HG03175 (cell line): ENCODE data around the gene SDK2.

Source experiments
- ATAC-seq: cut with Tn5 transposase; IDR thresholded peaks from one replicate; pipeline ENCODE4 v1.9.1; 2021; ENCODE audit warnings: mild to moderate bottlenecking, moderate library complexity; ENCODE audit not compliant: unreplicated experiment

The SDK2 gene

DNA sequence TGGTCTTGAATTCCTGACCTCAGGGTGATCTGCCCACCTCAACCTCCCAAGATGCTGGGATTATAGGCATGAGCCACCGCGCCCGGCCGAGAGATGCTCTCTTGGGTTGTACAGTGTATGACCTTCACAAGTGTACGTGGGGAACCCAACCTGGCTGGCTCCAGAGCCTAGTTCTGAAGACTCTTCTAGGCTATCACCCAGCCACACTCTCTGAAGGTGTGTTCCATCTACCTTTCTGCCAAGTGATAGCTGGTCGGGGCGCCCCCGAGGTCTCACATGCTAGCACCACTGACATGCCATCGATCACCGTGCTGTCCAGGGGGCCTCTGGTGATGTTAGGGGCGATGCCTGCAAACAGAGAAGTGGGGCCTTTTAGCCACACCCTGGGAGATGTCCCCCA is 210.7 kb downstream of the SDK2 start:
- no peak for ATAC-seq

DNA sequence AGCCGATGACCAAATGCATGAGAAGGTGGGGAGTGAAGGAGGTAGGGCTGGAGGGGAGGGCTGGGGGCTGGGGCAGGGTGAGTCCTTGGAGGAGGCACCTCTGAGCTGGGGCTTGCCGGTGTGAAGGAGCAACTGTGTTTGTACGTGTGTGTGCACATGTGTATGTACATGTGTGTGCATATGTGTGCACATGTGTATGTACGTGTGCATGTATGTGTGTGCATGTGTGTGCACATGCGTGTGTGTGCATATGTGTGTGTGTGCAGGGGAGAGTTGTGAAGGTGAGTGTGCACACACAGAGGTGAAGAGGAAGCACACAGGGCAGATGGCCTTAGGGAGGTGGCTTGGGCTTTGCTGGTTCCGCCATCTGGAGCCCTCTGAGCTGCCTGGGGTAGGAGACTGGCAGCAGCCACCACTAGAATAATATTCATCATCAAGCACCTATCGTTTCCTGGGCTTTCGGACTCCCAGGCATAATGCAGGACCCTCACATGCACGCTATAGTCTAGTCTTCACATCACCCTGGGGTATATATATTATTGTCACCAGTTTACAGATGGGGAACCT is 211.5 kb downstream of the SDK2 start:
- ATAC-seq, result no peak

DNA sequence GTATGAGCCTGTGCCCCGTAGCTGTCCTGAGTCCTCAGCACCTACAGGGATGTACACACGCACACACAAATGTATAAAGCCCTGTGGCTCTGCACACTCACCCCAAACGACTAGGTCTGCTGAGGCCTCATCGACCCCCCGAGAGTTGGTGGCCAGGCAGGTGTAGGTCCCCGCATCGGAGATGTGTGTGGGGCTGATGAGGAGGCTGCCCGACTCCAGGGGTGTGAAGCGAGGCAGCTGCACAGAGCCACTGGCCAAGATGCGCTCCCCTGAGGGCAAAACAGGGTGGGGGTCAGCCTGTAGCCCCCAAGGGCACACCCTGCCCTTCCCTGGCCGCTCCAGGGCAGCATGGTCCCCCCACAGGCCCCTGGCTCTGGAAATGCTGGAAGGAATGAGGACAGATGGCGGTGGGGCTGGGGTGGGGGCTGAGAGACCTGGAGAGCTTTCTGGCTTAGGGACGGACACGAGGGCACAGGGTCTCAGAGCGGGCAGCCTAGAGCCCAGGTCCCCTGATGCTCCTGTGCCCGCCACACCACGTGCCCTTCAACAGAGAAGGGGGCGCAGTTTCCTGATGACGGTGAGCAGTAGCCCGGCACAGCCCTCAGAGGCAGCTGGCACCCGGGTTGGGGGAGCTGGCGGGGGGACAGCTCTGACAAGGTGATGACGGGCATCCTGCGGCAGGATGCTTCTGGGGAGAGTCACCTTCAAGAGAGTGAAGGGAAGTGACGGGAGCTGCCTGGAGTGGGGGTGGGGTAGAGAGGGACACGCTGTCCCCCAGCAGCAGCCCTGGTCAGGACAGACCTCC is 212.6 kb downstream of the SDK2 start:
- no peak for ATAC-seq

DNA sequence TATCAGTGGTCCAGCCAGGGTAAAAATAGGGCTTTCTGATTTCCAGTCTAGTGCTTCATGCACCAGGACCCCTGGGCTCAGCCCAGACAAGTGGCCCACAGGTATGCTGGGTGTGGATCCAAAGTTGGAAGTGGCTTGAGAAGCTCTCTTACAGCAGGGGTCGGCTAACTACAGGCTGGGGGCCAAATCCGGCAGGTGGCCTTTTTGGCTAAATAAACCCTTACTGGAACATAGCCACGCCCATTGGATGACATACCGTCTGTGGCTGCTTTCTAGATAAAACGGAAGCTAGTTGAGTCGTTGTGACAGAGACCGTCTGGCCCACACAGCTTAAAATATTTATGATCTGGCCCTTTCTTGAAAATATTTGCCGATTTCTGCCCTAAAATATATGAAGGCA is 213.4 kb downstream of the SDK2 start:
- ATAC-seq, result no peak

DNA sequence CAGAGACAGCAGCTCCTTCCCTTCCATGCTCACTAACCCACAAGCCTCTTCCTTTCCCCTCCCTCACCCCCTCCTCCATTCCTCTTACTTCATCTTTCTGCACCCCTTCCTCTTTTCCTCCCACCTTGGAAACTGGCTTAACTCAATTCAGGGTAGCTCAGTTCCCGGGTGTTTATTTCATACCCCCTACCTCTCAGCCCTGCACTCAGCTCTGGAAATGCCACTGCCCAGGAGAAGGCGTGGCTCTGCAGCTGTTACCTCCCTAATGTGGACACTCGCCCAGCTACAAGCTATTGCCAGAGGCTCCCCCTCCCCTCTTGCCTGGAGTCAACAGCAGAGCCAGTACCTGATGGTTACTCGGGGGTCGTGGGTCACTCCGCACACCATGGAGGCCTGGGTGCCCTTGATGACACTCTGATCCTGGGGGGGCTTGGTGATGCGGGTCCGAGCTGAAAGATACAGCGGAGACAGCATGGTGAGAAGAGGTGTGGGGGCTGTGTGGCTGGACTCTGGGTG is 214.0 kb downstream of the SDK2 start:
- ATAC-seq, result no peak

DNA sequence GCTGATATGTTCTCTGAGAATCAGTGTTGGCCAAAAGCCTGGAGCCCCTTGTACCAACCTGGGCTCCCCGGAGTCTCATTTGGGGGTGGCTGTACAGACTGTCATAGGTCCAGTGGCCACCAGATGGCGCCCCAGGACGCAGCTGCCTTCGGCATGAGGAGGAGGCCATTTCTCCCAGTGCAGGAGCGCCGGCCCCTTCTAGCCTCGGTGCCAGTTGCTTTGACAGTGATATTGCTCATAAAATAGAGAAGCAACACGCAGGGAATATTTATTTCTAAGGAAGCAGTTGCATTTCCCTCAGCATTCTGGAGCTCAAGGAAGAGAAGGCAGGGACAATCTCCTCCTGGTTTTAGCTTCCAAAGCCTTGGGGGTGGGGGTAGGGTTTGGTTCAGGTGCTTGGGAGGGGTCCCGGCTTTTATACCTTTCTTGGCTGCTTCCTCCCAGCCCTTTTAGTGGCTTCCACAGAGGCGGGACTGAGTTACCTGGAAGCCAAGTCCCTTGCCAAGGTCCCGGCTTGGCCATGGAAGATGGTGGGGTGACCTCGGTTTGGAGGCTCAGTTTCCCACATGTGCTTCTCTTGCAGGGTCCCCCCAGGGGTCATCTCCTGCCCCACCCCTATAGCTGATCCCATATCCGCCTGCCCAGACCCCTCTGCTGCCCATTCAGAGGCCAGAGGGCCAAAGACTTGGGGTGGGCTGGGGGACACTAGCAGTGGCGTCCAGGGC is 214.6 kb downstream of the SDK2 start:
- ATAC-seq, result peak; percentile 84

DNA sequence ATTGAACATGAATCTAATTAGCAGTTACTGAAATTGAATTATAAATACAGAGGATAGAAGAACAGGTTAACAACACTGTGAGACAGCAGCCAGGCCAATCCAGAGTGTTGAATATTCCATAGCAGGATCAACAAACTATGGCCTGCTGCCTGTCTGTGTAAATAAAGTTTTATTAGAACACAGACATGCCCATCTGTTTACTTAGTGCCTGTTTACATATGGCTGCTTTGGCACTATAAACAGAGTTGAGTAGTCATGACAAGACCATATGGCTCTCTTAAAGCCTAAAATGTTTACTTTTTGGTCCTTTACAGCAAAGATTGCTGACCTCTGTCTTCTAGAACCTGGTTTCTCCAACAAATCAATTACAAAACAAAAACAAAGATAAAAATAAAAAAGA is 217.0 kb downstream of the SDK2 start:
- no peak for ATAC-seq

DNA sequence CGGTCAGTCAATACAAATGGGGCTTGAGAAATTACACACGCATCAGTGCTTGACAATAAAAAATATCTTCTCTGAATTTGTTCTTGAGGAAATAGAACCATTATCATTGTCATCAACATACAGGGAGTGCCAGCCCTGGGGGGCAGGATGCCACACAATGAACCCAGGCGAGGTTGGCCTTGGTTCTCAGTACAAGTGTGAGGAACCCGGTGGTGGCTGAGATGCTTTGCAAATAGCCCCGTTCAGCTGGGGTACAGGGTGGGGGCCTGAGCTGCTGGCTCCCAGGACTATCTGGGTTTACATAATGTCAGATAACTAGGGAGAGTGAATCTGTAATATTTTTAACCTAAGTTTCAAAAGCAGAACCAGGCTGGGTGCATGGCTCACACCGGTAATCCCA is 219.7 kb downstream of the SDK2 start:
- ATAC-seq, result no peak

DNA sequence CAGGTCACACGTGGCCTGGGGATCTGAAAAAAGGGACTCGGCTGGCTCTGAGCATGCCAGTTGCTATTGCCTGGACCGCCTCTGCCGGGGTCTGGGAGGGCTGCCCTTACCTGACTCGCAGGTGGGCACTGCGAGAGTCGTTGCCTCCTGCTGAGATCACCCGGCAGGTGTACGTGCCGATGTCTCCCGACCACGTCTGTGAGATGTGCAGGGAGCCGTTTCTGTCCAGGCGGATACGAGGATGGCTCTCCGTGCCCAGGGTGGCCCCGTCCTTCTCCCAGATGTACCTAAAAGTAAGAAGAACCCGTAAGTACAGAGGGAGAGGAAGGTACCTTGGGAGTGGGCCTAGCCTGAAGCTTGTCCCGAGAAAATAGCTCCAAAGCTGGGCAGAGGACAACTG is 220.4 kb downstream of the SDK2 start:
- no peak for ATAC-seq

DNA sequence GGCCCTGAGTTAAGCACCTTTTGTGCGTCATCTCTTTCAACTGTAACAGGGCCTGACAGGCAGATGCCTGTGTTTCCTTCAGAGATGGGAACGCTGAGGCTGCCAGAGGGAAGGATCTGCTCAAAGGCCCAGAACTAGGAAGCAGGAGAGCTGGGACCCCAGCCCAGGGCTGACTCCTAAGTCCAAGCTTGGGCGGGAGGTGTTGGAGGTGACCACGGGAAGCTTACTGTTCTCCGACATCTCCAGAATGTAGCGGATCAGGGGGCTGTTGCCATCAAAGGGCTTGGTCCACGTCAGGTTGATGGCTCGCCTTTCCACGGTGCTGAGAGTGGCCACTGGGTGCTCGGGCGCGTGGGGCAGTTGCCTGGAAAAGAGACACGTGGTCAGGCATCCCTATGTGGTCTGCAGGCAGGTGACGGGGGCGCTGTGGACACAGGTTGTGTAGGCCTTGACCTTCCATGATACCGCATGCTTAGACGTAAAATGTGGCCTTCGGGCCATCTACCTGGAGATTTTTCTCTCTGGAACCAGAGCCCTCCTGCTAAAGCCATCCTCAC is 221.0 kb downstream of the SDK2 start:
- no peak for ATAC-seq

DNA sequence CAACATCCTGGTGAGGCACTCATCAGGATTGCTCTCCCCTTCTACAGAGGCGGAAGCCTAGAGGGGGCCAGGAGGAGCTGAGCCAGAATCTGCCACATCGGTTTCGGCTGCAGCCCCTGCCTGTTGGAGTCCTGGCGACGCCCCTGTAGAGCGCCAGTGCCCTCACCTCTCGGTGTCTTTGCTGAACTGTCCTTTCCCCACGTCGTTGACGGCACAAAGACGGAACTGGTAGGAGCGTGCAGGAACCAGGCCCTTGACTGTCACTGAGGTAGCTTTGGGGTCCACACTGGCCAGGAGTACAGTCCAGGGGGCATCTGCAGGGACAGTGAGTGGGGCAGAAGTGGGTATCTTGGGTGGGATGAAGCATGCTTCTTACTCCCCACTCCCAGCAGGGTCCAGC is 222.1 kb downstream of the SDK2 start:
- no peak for ATAC-seq

DNA sequence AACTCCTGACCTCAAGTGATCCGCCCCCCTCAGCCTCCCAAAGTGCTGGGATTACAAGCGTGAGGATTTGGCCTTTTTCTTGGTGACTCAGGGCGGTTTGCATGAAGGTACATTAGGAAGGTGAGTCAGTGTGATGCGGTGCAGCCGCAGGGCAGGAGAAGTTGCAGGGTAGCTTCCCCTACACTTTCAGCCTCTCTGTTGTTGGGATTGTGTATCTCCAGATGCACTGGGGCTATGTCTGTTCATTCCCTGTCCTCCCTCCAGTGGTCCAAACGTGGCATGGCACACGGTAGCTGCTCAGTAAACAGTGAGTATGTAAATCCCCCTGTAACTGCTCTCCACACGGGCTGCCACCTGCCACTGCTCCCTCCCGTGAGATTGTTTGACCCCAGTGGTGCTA is 223.3 kb downstream of the SDK2 start:
- no peak for ATAC-seq

DNA sequence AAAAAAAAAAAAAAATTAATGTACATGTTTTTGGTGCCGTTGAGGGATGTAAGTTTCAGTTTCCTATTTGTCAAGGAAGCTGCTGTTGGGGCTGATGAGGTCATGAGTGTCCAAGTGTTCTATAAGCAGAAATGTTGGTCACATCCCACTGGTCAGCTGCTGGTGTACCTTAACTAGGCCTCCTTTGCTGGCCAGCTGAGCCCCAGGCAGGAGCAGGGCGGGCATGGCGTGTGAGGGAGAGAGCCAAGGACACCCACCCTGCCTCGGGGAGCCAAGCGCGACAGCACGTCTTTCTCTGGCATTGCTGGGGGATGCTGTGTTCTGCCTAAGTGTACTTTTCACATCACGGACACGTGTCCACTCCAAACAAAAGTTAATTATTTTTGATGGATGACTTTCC is 224.4 kb downstream of the SDK2 start:
- ATAC-seq, result no peak

DNA sequence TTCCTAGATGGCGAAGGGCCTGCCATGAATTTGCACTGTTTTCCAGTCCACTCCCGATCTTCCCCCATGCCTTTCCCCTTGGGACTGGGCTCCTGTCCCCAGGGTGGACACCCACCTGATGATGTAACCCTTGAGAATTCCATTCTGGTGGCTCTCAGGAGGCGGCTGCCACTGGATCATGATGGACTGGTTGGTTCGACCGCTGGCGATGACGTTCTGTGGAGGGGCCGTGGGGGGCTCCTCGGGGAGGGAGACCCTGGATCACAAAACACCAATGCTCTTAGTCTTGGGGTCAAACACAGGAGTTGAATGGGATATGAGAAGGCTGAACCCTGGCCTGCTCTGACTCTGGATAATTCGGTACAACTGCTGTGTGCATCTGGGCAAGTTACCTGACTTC is 225.2 kb downstream of the SDK2 start:
- no peak for ATAC-seq

DNA sequence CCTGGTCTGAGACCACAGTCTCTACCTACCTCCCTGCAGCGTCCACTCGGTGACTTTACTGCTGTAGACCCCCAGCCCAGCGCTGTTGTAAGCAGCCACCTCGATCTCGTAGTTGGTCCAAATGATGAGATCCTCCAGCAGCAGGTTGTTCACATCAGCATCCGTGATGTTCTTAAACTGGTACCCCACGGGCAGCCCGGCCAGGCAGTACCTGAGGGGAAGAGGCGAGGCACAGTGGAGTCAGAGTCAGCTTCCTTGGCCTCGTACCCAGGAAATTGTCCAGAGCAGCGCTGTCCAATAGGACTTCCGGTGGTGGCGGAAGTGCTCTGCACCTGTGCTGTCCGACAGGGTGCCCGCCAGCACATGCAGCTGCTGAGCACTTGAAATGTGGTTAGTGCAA is 228.5 kb downstream of the SDK2 start:
- no peak for ATAC-seq

DNA sequence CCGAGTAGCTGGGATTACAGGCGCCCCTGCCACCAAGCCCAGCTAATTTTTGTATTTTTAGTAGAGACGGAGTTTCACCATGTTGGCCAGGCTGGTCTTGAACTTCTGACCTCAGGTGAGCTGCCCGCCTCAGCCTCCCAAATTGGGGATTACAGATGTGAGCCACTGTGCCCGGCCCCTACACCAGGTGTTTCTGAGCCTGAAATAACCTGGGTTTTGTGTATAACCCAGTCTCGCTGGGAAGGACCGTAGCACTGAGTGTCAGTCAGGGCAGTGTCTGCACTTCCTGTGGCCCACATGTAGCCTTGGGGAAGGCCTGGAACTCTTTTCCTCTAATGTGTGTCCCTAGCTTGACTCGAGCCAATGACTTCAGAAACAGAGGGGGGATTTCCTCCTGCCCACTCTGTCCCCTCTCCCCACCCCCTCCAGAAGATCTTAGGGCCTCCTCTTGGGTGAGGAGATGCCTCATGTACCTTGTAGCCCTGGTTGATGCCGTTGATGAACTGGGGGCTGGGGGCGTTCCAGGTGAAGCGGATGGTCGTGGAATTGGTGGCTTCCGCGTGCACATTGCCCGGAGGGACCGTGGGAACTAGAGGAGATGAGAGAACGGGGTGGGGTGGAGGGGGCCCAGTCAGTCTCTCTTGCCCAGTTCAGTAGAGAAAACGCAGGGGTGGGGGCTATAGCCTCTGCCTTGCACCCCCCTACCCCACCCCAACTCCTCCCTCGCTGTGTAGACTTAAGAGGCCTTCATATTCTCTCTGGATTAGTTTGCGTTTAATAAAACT is 229.9 kb downstream of the SDK2 start:
- no peak for ATAC-seq

DNA sequence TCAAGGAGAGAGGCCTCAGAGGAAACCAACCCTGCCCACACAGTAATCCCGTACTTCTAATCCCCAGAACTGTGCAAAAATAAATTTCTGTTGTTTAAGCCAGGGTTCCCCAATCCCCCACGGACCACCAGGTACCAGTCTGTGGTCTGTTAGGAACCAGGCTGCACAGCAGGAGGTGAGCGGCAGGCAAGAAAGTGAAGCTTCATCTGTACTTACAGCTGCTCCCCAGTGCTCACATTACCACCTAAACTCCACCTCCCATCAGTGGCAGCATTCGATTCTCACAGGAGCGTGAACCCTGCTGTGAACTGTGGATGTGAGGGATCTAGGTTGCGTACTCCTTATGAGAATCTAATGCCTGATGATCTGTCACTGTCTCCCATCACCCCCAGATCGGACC is 231.3 kb downstream of the SDK2 start:
- no peak for ATAC-seq

DNA sequence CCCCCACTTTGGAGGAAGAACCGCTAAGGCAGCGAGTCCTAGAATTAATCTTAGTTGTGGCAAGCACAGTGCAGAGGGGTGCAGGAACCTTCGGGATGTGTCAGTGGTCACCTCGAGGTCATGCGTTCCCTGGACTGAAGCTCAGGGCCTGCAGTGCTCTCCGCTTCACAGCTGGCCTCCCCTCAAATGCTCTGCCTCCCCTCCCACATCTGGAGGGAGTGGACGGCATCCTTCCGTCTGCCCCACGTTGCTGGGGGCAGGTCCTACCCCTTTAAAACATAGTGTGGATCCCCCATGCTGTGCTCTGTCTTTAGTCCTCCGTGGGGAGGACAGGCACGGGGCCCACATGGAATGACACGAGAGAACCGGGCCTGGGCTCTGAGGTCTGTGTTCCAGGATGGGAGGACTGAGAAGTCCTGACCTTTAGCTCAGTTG is 232.9 kb downstream of the SDK2 start:
- no peak for ATAC-seq

DNA sequence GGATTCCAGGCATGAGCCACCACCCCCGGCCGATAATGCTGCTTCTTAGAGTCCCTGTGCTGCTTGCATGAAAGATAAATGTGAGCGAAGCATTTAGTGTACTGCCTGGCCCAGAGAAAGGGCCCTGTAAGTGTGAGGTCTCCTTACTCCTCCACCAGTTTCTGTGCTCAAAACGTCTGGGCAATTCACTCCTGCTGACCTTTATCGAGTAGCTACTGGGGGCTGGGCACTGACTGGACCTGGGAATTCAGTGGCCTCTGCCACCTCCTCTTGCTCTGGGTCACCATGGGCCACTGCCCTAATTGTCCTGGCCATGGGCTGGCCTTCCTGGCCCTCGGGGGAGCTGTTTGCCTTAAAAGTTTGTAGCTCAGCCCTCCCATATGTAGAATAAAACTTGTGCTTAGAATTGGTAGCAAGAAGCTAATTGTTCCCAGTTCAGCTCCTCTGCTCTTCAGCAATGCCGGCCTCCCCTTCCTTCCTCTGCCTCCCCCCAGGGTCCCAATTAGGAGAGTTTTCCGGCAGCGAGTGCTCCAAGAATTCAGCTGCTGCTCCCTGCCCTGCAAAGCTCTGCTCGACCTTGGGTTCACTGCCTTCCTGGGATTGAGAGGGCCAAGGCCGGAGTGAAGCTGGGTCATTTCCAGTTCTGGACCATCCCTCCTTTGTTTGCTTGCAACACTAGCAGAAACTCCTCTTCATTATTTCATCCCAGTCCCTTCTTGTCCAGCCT is 233.5 kb downstream of the SDK2 start:
- ATAC-seq, result no peak

DNA sequence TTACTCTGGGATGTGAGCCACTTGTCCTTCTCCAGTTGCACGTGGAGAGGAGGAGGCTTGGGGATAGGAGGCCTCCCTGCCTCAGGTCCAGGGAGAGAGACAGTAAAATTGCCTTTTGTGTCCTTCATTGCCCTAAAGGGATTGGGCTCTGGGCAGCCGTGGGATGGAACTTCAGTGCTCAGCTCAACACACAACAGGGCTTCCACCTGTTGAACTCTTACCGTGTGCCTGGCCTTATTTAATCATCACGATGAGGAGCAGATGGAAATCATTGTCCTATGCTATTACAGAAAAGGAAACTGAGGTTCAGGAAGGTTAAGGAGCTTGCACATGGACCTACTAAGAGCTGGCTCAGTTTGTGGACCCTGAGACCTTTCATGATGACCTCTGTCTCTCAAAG is 240.0 kb downstream of the SDK2 start:
- no peak for ATAC-seq
